GM12864 (cell line): ENCODE measurements around the gene ANKH.

ENCODE experiments used
- DNase-seq: peaks from one replicate; pipeline ENCODE4 v3.0.0-alpha.2; 2011; ENCODE audit warnings: low read depth
- H3K4me3 ChIP-seq: 2 replicates; pipeline ENCODE4 v1.5.1; 2011; ENCODE audit warnings: mild to moderate bottlenecking, low read depth, low read length, control low read depth
- TF ChIP-seq, protein P1 (sequence below): IDR thresholded peaks from 2 replicates; pipeline ENCODE4 v1.5.1; 2011; ENCODE audit warnings: low read depth, mild to moderate bottlenecking, moderate library complexity, low read length, control low read depth, inconsistent platforms; ENCODE audit errors: missing control alignments

ANKH gene

DNA sequence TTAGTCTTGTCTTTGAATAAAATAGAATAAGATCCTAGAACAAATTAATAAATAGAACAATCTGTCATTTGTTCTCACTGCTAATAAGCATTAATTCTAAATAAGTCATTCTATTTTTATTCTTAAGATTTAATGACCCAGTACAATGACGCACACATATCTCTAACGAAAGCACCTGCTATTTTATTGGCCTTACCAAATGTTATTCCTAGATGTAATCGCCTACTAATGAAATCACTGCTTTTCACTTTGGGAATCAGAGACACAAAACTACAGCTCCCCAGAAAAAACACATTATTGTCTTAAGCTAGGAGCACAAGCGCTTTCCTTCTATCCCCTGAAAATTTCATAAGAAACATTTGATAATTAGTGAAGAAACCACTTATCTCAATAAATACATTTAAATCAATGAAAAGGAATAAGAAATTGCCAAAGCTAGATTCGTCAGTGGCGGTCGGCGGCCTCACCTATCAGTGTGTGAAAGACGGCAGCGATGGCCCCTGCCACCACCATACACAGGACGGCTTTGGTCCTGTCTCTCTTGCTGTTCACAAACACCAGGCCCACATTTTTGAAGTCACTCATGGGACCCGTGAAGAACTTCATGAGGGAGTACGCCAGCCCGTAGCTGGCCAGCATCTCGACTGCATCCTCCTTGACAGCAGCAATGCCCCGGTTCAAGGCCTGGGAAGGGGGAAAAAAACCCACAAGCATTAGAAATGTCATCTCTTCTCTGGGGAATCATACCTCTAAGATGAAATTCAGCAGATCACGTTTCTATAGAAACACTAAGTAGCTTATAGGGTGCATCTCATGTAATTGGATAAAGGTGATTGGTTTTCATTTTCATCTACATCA lies 102.8 kb downstream of the ANKH start:
- DNase-seq, result no peak
- H3K4me3 ChIP-seq, result no peak overlapping the region
- TF ChIP-seq, protein P1, sequence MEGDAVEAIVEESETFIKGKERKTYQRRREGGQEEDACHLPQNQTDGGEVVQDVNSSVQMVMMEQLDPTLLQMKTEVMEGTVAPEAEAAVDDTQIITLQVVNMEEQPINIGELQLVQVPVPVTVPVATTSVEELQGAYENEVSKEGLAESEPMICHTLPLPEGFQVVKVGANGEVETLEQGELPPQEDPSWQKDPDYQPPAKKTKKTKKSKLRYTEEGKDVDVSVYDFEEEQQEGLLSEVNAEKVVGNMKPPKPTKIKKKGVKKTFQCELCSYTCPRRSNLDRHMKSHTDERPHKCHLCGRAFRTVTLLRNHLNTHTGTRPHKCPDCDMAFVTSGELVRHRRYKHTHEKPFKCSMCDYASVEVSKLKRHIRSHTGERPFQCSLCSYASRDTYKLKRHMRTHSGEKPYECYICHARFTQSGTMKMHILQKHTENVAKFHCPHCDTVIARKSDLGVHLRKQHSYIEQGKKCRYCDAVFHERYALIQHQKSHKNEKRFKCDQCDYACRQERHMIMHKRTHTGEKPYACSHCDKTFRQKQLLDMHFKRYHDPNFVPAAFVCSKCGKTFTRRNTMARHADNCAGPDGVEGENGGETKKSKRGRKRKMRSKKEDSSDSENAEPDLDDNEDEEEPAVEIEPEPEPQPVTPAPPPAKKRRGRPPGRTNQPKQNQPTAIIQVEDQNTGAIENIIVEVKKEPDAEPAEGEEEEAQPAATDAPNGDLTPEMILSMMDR, result no peak

DNA sequence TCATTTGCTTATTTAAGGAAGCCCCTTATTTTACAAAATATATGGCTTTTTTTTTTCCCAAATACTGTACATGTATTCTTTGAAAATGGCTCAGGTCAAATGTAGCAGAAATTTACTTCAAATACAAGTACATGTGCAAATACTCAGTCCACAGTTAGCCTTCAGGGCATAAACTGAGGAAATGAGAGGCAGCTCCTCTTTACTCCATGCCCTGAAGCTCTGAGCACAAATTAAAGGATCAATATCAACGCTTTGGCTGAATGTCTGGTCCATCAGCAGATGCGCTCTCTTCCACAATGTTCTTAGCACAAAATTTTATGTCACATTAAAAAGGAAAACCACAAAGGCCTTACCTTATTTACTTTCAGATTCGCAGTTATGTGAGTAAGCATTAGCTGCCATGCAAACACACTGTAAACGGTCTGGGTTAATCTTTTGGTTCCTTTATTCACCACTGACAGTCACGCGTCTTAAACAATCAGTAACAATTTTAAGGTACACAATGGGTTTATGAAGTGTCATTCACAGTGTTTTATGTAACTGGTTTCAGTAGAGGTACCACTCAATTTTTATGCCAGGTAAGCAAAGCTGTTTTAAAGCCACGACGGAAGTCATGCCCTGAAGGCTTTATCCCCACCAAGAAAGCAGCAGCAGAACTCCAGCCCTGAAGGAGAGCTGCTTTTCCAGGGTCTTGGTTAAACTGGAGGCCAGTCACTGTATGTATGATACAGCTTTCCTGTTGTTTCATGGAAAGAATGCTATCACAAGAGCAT lies 103.7 kb downstream of the ANKH start:
- H3K4me3 ChIP-seq, result no peak overlapping the region
- TF ChIP-seq, protein P1, result no peak
- no peak for DNase-seq

DNA sequence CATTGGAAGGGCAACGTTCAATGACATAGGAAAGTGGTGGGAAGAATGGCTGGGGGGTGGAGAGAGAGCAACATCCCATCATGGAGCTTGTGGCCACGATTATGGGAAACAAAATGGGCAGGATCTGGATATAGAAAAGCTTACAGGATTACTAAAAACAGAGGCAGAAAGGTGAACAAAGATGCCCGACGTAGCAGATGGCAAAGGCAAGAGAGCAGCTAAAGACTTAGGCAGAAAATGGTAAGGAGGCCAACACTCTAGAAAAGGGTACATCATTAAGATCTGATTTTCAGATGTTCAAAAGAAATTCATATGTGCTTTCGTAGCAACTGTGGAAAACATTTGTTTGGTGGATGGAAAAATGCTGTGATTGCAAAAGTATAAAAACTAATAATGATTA lies 104.5 kb downstream of the ANKH start:
- DNase-seq, result no peak
- no peak overlapping the region for H3K4me3 ChIP-seq
- TF ChIP-seq, protein P1, result no peak

DNA sequence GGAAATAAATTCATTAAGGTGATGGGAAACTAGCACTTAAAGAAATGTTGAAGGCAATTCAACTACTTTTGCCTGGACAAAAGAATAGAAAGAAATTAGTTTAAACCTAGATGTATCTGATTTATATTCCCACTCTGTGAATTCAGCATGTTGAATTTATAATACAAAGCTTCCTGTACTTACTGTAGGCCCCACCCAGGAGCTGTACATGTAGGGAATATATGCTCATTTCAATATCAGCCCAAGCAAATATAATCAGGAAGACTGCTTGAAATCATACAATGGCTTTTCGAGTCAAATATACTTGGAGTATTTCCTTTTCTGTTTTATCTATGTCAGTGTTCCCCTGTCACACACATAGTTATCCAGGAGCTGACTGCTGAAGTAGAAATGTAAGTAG lies 105.0 kb downstream of the ANKH start:
- no peak overlapping the region for H3K4me3 ChIP-seq
- no peak for DNase-seq
- TF ChIP-seq, protein P1, result no peak

DNA sequence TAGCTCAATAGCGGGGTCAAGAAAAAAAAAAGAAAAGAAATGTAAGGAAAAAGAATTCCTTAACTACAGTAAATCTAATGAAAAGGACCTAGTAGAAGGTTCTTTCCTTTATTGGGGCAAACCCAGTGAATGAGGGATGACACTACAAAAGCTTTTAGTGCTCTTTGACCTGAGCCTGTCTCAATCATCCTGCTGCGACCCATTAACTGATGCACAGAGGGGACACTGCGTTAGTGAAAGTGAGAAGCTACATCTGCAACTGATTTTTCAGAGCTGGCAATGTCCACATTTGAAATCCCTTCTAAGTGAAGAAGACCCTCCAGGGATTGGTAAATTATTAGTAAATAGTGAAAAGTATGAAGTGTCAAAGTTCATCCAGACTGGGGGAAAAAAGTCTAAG lies 106.0 kb downstream of the ANKH start:
- no peak for DNase-seq
- TF ChIP-seq, protein P1, result no peak

DNA sequence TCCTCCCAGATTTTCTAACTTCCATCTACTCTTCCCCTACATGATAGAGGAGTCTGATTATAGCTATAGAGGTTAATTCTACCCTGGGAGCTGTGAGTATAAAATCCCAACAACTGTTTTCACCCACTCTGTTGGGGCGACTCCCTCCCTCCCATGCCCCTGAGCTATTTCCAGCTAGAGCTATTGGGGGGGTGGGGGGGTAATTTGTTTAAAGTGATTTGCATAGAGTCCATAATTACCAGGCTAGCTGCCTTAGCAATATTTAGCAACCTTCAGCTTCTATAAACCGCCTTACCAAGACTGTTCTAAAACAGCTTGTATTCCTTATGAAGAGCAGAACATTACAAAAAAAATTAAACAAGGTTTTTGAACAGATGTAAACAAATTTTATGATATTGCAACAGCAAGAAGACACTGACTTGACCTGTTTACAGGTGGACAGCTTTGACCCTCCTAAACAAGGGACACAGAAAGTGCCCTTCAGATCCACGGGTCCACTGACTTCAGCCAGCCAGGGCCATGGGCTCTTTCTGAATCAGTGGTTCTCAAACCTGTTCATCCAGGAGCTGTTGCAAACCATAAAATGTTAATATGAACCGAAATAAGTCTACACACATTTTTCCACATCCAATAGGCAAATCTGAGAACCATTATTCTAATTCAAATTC lies 108.9 kb downstream of the ANKH start:
- H3K4me3 ChIP-seq, result no peak overlapping the region
- no peak for DNase-seq
- TF ChIP-seq, protein P1, result no peak

More for the DNA sequence above, 106.0 kb downstream of the ANKH start:
- no peak overlapping the region for H3K4me3 ChIP-seq
